ENCODE measurements around the gene RSPH1. TPM values are rescaled to one million over a fixed set of nuclear protein-coding genes. Genes with fewer than 3 reads are reported as not detected.

The RSPH1 gene
- total RNA-seq, 1 experiment from 2014 or later = 0.26 TPM

- no peak overlapping the region for H3K4me3 ChIP-seq (ENCODE audit: low read length)
- no peaks in the 10 kb centered on the region for H3K27me3 ChIP-seq (ENCODE audit: low read length)
- no peaks in the 10 kb centered on the region for H3K9me3 ChIP-seq (ENCODE audit: low read length)
- H2AFZ ChIP-seq (ENCODE audit: low read length) = no peak overlapping the region
- H3K79me2 ChIP-seq (ENCODE audit: low read length) = peaks cover 48% of the 10 kb centered on the region
- H3K4me2 ChIP-seq (ENCODE audit: low read depth, low read length, poor library complexity, severe bottlenecking) = peak overlapping the region; percentile 74
- H3K36me3 ChIP-seq (ENCODE audit: insufficient read depth, low read length) = peaks cover 33% of the 10 kb centered on the region
- H4K20me1 ChIP-seq (ENCODE audit: insufficient read depth, low read depth, low read length) = no peaks in the 10 kb centered on the region; the same call in 1 of the 2 replicates
- peak overlapping the region; percentile 60 for H3K9ac ChIP-seq (ENCODE audit: low read length)
- peaks cover 100% of the 10 kb centered on the region for H3K4me1 ChIP-seq (ENCODE audit: low read length)
- H3K9me2 ChIP-seq (replicated peaks; ENCODE audit: insufficient read depth, low read length) = no peaks in the 10 kb centered on the region
- peak overlapping the region; percentile 96 for H3K27ac ChIP-seq (ENCODE audit: low read length)
- DNase-seq = no peak
Measured at GRCh38 chr21:42527127-42527488, 31.1 kb upstream of the RSPH1 start.

GRCh38 chr21:42526379-42526727, 30.3 kb upstream of the RSPH1 start:
- Histone ChIP-seq H3K27ac (ENCODE audit: low read length) (peak overlapping the region; percentile 96), H3K36me3 (ENCODE audit: insufficient read depth, low read length) (peaks cover 35% of the 10 kb centered on the region), H4K20me1 (ENCODE audit: insufficient read depth, low read depth, low read length) (no peaks in the 10 kb centered on the region; the same call in 1 of the 2 replicates), H3K27me3 (ENCODE audit: low read length) (no peaks in the 10 kb centered on the region), H3K9ac (ENCODE audit: low read length) (peak overlapping the region; percentile 60; the same call in 1 of the 2 replicates), H2AFZ (ENCODE audit: low read length) (no peak overlapping the region), H3K9me2 (replicated peaks; ENCODE audit: insufficient read depth, low read length) (no peaks in the 10 kb centered on the region), H3K4me3 (ENCODE audit: low read length) (peak overlapping the region; percentile 46; the same call in 1 of the 2 replicates), H3K9me3 (ENCODE audit: low read length) (no peaks in the 10 kb centered on the region), H3K4me2 (ENCODE audit: low read depth, low read length, poor library complexity, severe bottlenecking) (peak overlapping the region; percentile 74), H3K4me1 (ENCODE audit: low read length) (peaks cover 100% of the 10 kb centered on the region), H3K79me2 (ENCODE audit: low read length) (peaks cover 45% of the 10 kb centered on the region)
- no peak for DNase-seq

GRCh38 chr21:42525676-42526378, 29.8 kb upstream of the RSPH1 start:
- H3K4me2 ChIP-seq (ENCODE audit: low read depth, low read length, poor library complexity, severe bottlenecking) = peak overlapping the region; percentile 74
- H4K20me1 ChIP-seq (ENCODE audit: insufficient read depth, low read depth, low read length) = no peaks in the 10 kb centered on the region; the same call in 1 of the 2 replicates
- no peak overlapping the region for H2AFZ ChIP-seq (ENCODE audit: low read length)
- peak overlapping the region; percentile 63 for H3K9ac ChIP-seq (ENCODE audit: low read length)
- peak overlapping the region; percentile 96 for H3K27ac ChIP-seq (ENCODE audit: low read length)
- no peaks in the 10 kb centered on the region for H3K27me3 ChIP-seq (ENCODE audit: low read length)
- H3K79me2 ChIP-seq (ENCODE audit: low read length) = peaks cover 40% of the 10 kb centered on the region
- H3K9me3 ChIP-seq (ENCODE audit: low read length) = no peaks in the 10 kb centered on the region
- peaks cover 100% of the 10 kb centered on the region for H3K4me1 ChIP-seq (ENCODE audit: low read length)
- no peaks in the 10 kb centered on the region for H3K9me2 ChIP-seq (replicated peaks; ENCODE audit: insufficient read depth, low read length)
- DNase-seq = no peak
- peaks cover 35% of the 10 kb centered on the region for H3K36me3 ChIP-seq (ENCODE audit: insufficient read depth, low read length)
- peak overlapping the region; percentile 46; the same call in 1 of the 2 replicates for H3K4me3 ChIP-seq (ENCODE audit: low read length)

- H3K9ac ChIP-seq (ENCODE audit: low read length) = peak overlapping the region; percentile 63
- peaks cover 34% of the 10 kb centered on the region for H3K36me3 ChIP-seq (ENCODE audit: insufficient read depth, low read length)
- H2AFZ ChIP-seq (ENCODE audit: low read length) = no peak overlapping the region
- H3K27ac ChIP-seq (ENCODE audit: low read length) = peak overlapping the region; percentile 96
- H3K4me3 ChIP-seq (ENCODE audit: low read length) = peak overlapping the region; percentile 46; the same call in 1 of the 2 replicates
- no peak for DNase-seq
- H3K9me3 ChIP-seq (ENCODE audit: low read length) = no peaks in the 10 kb centered on the region
- H3K4me2 ChIP-seq (ENCODE audit: low read depth, low read length, poor library complexity, severe bottlenecking) = peak overlapping the region; percentile 74
- no peaks in the 10 kb centered on the region for H3K9me2 ChIP-seq (replicated peaks; ENCODE audit: insufficient read depth, low read length)
- no peaks in the 10 kb centered on the region for H3K27me3 ChIP-seq (ENCODE audit: low read length)
- H3K4me1 ChIP-seq (ENCODE audit: low read length) = peaks cover 100% of the 10 kb centered on the region
- H3K79me2 ChIP-seq (ENCODE audit: low read length) = peaks cover 33% of the 10 kb centered on the region
- H4K20me1 ChIP-seq (ENCODE audit: insufficient read depth, low read depth, low read length) = no peaks in the 10 kb centered on the region
Measured at GRCh38 chr21:42525029-42525581, 29.1 kb upstream of the RSPH1 start.

- peak; percentile 93 for DNase-seq
- Histone ChIP-seq H3K27ac (ENCODE audit: low read length) (peak overlapping the region; percentile 96), H3K9me2 (replicated peaks; ENCODE audit: insufficient read depth, low read length) (no peaks in the 10 kb centered on the region), H3K9ac (ENCODE audit: low read length) (peak overlapping the region; percentile 63), H3K9me3 (ENCODE audit: low read length) (no peaks in the 10 kb centered on the region), H3K79me2 (ENCODE audit: low read length) (peaks cover 27% of the 10 kb centered on the region), H3K4me3 (ENCODE audit: low read length) (peak overlapping the region; percentile 46), H3K4me1 (ENCODE audit: low read length) (peaks cover 100% of the 10 kb centered on the region), H3K27me3 (ENCODE audit: low read length) (no peaks in the 10 kb centered on the region), H3K4me2 (ENCODE audit: low read depth, low read length, poor library complexity, severe bottlenecking) (peak overlapping the region; percentile 74), H2AFZ (ENCODE audit: low read length) (no peak overlapping the region), H4K20me1 (ENCODE audit: insufficient read depth, low read depth, low read length) (no peaks in the 10 kb centered on the region), H3K36me3 (ENCODE audit: insufficient read depth, low read length) (peaks cover 33% of the 10 kb centered on the region; the same call in 1 of the 2 replicates)
Measured at GRCh38 chr21:42524341-42525028, 28.5 kb upstream of the RSPH1 start.

- Histone ChIP-seq H3K4me2 (ENCODE audit: low read depth, low read length, poor library complexity, severe bottlenecking) (peak overlapping the region; percentile 74), H3K9me2 (replicated peaks; ENCODE audit: insufficient read depth, low read length) (no peaks in the 10 kb centered on the region), H3K9ac (ENCODE audit: low read length) (peak overlapping the region; percentile 63), H3K9me3 (ENCODE audit: low read length) (no peaks in the 10 kb centered on the region), H2AFZ (ENCODE audit: low read length) (no peak overlapping the region), H3K4me1 (ENCODE audit: low read length) (peaks cover 95% of the 10 kb centered on the region), H3K36me3 (ENCODE audit: insufficient read depth, low read length) (peaks cover 29% of the 10 kb centered on the region; the same call in 1 of the 2 replicates), H3K27me3 (ENCODE audit: low read length) (no peaks in the 10 kb centered on the region), H4K20me1 (ENCODE audit: insufficient read depth, low read depth, low read length) (no peaks in the 10 kb centered on the region), H3K4me3 (ENCODE audit: low read length) (peak overlapping the region; percentile 46), H3K27ac (ENCODE audit: low read length) (peak overlapping the region; percentile 96), H3K79me2 (ENCODE audit: low read length) (peaks cover 24% of the 10 kb centered on the region)
- no peak for DNase-seq
Measured at GRCh38 chr21:42523941-42524340, 27.9 kb upstream of the RSPH1 start.

GRCh38 chr21:42523211-42523610, 27.2 kb upstream of the RSPH1 start:
- Histone ChIP-seq H3K9me2 (replicated peaks; ENCODE audit: insufficient read depth, low read length) (no peaks in the 10 kb centered on the region), H3K9me3 (ENCODE audit: low read length) (no peaks in the 10 kb centered on the region), H4K20me1 (ENCODE audit: insufficient read depth, low read depth, low read length) (no peaks in the 10 kb centered on the region), H3K4me3 (ENCODE audit: low read length) (no peak overlapping the region), H3K4me2 (ENCODE audit: low read depth, low read length, poor library complexity, severe bottlenecking) (peak overlapping the region; percentile 74), H3K36me3 (ENCODE audit: insufficient read depth, low read length) (peaks cover 29% of the 10 kb centered on the region; the same call in 1 of the 2 replicates), H2AFZ (ENCODE audit: low read length) (no peak overlapping the region), H3K4me1 (ENCODE audit: low read length) (peaks cover 88% of the 10 kb centered on the region), H3K9ac (ENCODE audit: low read length) (0 out of 2 replicates have a peak overlapping the region, but pooled peaks have one; percentile 63), H3K27me3 (ENCODE audit: low read length) (no peaks in the 10 kb centered on the region), H3K27ac (ENCODE audit: low read length) (peak overlapping the region; percentile 96), H3K79me2 (ENCODE audit: low read length) (peaks cover 23% of the 10 kb centered on the region)
- DNase-seq = no peak

- Histone ChIP-seq H3K79me2 (ENCODE audit: low read length) (peaks cover 21% of the 10 kb centered on the region), H3K27ac (ENCODE audit: low read length) (peak overlapping the region; percentile 96), H3K9me2 (replicated peaks; ENCODE audit: insufficient read depth, low read length) (no peaks in the 10 kb centered on the region), H3K4me1 (ENCODE audit: low read length) (peaks cover 84% of the 10 kb centered on the region), H3K9me3 (ENCODE audit: low read length) (no peaks in the 10 kb centered on the region), H3K36me3 (ENCODE audit: insufficient read depth, low read length) (peaks cover 25% of the 10 kb centered on the region; the same call in 1 of the 2 replicates), H2AFZ (ENCODE audit: low read length) (no peak overlapping the region), H4K20me1 (ENCODE audit: insufficient read depth, low read depth, low read length) (no peaks in the 10 kb centered on the region), H3K4me2 (ENCODE audit: low read depth, low read length, poor library complexity, severe bottlenecking) (no peak overlapping the region), H3K27me3 (ENCODE audit: low read length) (no peaks in the 10 kb centered on the region), H3K9ac (ENCODE audit: low read length) (0 out of 2 replicates have a peak overlapping the region, but pooled peaks have one; percentile 2), H3K4me3 (ENCODE audit: low read length) (no peak overlapping the region)
- DNase-seq = no peak
Measured at GRCh38 chr21:42522771-42523170, 26.7 kb upstream of the RSPH1 start.
